GM12878 (cell line): ENCODE measurements around the gene IQGAP2.

Experiments used
- BRCA1 ChIP-seq: IDR thresholded peaks from 2 replicates; pipeline ENCODE4 v1.6.1; 2011; ENCODE audit warnings: low read depth, low read length, improper control_type of control experiment
- ETV6 ChIP-seq, 2 experiments: fragments of 450-650 bp in 1 of 2; IDR thresholded peaks in 1 of 2; conservative IDR thresholded peaks in 1 of 2; 2 replicates each; pipeline ENCODE4 v1.6.1; 2014; ENCODE audit warnings: antibody characterized with exemption in 1 of 2, borderline replicate concordance in 1 of 2, low read depth in 1 of 2, mild to moderate bottlenecking in 1 of 2, moderate library complexity in 1 of 2

GRCh38 chr5:76723266-76723665, 320.2 kb downstream of the IQGAP2 start:
- TF ChIP-seq ETV6 (conservative IDR thresholded peaks at IDR 0.05 in 1 of 2, IDR thresholded peaks at IDR 0.05 in 1 of 2; ENCODE audit: borderline replicate concordance in 1 of 2, low read depth in 1 of 2) (no peak), BRCA1 (no peak)
